GM19438 (cell line): ENCODE data around the gene LRRC4C.

Experiments used
- ATAC-seq: cut with Tn5 transposase; IDR thresholded peaks from one replicate; pipeline ENCODE4 v1.9.1; 2021; ENCODE audit warnings: low read depth; ENCODE audit not compliant: unreplicated experiment

The LRRC4C gene

GRCh38 chr11:40754297-40754696 is 705.2 kb downstream of the LRRC4C start:
- ATAC-seq, result no peak

- no peak for ATAC-seq
Measured at GRCh38 chr11:40746282-40746681, 713.2 kb downstream of the LRRC4C start.

GRCh38 chr11:40732132-40732531 is 727.3 kb downstream of the LRRC4C start:
- no peak for ATAC-seq

GRCh38 chr11:40722179-40722795 is 737.2 kb downstream of the LRRC4C start:
- no peak for ATAC-seq

- no peak for ATAC-seq
Measured at GRCh38 chr11:40716344-40717130, 742.9 kb downstream of the LRRC4C start.

- no peak for ATAC-seq
Measured at GRCh38 chr11:40713083-40713482, 746.4 kb downstream of the LRRC4C start.

GRCh38 chr11:40701027-40701426 is 758.4 kb downstream of the LRRC4C start:
- no peak for ATAC-seq

- no peak for ATAC-seq
Measured at GRCh38 chr11:40689823-40690222, 769.6 kb downstream of the LRRC4C start.

- no peak for ATAC-seq
Measured at GRCh38 chr11:40688369-40688768, 771.1 kb downstream of the LRRC4C start.

- no peak for ATAC-seq
Measured at GRCh38 chr11:40686765-40687164, 772.7 kb downstream of the LRRC4C start.

GRCh38 chr11:40683010-40683409 is 776.4 kb downstream of the LRRC4C start:
- no peak for ATAC-seq

GRCh38 chr11:40679276-40679675 is 780.2 kb downstream of the LRRC4C start:
- no peak for ATAC-seq

GRCh38 chr11:40647295-40647694 is 812.2 kb downstream of the LRRC4C start:
- ATAC-seq, result no peak

GRCh38 chr11:40642284-40642683 is 817.2 kb downstream of the LRRC4C start:
- no peak for ATAC-seq

- no peak for ATAC-seq
Measured at GRCh38 chr11:40619654-40620053, 839.8 kb downstream of the LRRC4C start.

- ATAC-seq, result no peak
Measured at GRCh38 chr11:40606800-40607199, 852.7 kb downstream of the LRRC4C start.

GRCh38 chr11:40602866-40603552 is 856.4 kb downstream of the LRRC4C start:
- ATAC-seq, result no peak

GRCh38 chr11:40597546-40598113 is 861.8 kb downstream of the LRRC4C start:
- ATAC-seq, result no peak

- no peak for ATAC-seq
Measured at GRCh38 chr11:40573254-40573891, 886.1 kb downstream of the LRRC4C start.

- no peak for ATAC-seq
Measured at GRCh38 chr11:40569947-40570531, 889.4 kb downstream of the LRRC4C start.
